Measurements from ENCODE around the gene EXOSC3.

DNA sequence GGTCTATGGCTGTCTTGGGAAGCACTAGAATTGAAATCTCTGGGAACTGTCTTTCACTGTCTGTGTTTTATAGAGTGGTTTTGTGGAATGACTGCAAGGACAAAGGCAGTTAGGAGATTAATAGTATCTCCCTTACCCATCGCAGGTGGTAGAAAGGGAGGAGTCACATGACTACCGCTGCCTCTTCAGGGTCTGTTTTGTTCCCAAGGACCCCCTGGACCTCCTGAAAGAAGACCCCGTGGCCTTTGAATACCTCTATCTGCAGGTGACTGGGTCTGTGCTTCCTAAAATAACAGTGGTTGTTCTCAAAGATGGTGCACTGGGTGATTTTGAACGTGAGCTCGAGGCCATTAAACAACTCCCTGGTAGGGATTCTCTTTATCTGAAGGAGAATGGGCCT lies 54.0 kb downstream of the EXOSC3 start:
- TF ChIP-seq POLR2A (IDR thresholded peaks at IDR 0.05), result no peak
- TF ChIP-seq, protein P1, sequence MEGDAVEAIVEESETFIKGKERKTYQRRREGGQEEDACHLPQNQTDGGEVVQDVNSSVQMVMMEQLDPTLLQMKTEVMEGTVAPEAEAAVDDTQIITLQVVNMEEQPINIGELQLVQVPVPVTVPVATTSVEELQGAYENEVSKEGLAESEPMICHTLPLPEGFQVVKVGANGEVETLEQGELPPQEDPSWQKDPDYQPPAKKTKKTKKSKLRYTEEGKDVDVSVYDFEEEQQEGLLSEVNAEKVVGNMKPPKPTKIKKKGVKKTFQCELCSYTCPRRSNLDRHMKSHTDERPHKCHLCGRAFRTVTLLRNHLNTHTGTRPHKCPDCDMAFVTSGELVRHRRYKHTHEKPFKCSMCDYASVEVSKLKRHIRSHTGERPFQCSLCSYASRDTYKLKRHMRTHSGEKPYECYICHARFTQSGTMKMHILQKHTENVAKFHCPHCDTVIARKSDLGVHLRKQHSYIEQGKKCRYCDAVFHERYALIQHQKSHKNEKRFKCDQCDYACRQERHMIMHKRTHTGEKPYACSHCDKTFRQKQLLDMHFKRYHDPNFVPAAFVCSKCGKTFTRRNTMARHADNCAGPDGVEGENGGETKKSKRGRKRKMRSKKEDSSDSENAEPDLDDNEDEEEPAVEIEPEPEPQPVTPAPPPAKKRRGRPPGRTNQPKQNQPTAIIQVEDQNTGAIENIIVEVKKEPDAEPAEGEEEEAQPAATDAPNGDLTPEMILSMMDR (IDR thresholded peaks at IDR 0.05), result no peak
- TF ChIP-seq EP300 (IDR thresholded peaks at IDR 0.05), result no peak
- TF ChIP-seq POLR2AphosphoS5 (IDR thresholded peaks at IDR 0.05), result no peak
